Right lobe of liver (tissue), 4 donors: ENCODE measurements around the gene G3BP2.

Experiments used
- CTCF ChIP-seq, 4 donors: fragments of 200-600 bp in 3 of 4; fragments of 450-650 bp in 1 of 4; IDR thresholded peaks; one replicate each; pipeline versions ENCODE4 v1.5.1 to v1.8.0; 2016 to 2022; ENCODE audit warnings: antibody characterized with exemption in 4 of 4, mild to moderate bottlenecking in 2 of 4
- POLR2A ChIP-seq: fragments of 450-650 bp; IDR thresholded peaks from one replicate; pipeline ENCODE4 v1.6.1; 2017; ENCODE audit warnings: antibody characterized with exemption, mild to moderate bottlenecking
- donor health status: DM: no; HTN: no; CAD: no.
- donor health status: DM: no; HTN: no; CAD: no.
- donor health status: DM: no; HTN: yes; CAD: no.

- no peak for TF ChIP-seq CTCF (IDR thresholded peaks at IDR 0.05)
- no peak for TF ChIP-seq POLR2A
Observed at GRCh38 chr4:75630937-75631329, 42.3 kb downstream of the G3BP2 start.
